Urothelium cell line (cell line): ENCODE measurements around the gene WDR18.

ENCODE experiments used
- DNase-seq: peaks from one replicate; pipeline ENCODE4 v3.0.0; 2011; ENCODE audit warnings: low spot score, mixed read lengths
- FAIRE-seq: peaks from 2 replicates; lab custom pipeline; 2011; peaks lifted over from hg19 to GRCh38; lab: Jason Lieb, UNC

Gene WDR18

DNA sequence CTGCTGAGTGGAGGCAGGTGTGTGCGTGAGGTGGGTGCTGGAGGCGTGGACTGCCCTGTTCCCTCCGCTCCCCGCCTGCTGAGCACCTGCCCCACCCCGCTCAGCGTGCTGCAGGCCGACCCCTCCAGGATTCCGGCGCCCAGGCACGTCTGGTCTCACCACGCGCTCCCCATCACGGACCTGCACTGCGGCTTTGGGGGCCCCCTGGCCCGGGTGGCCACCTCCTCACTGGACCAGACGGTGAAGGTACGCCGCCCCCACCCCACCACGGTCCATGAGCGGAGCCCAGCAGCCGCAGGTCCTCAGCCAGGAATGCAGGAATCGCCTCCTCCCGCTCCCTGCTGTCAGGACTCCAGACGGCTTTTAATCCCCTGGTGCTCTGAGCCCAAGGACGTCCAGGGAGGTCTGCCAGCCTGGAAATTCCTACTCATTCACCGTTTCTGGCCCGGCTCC, 6.0 kb downstream of the WDR18 start:
- no peak for FAIRE-seq

GRCh38 chr19:990746-991145, 6.6 kb downstream of the WDR18 start:
- FAIRE-seq (no peak), DNase-seq (no peak)

More for the DNA sequence above, 6.0 kb downstream of the WDR18 start:
- DNase-seq: no peak

- DNase-seq (peak; percentile 50), FAIRE-seq (no peak)
These were observed 7.2 kb downstream of the WDR18 start for GRCh38 chr19:991174-991931.

- no peak for FAIRE-seq
- DNase-seq: no peak
These were observed 8.0 kb downstream of the WDR18 start for GRCh38 chr19:991932-992669.

GRCh38 chr19:992670-993055, 8.5 kb downstream of the WDR18 start:
- no peak for FAIRE-seq
- DNase-seq: no peak

GRCh38 chr19:993361-993830, 9.3 kb downstream of the WDR18 start:
- FAIRE-seq: no peak
- DNase-seq: no peak

- FAIRE-seq: no peak
These were observed 9.8 kb downstream of the WDR18 start for GRCh38 chr19:993831-994393.

GRCh38 chr19:994516-994915, 10.4 kb downstream of the WDR18 start:
- DNase-seq: no peak
- FAIRE-seq: no peak

More at GRCh38 chr19:993831-994393, 9.8 kb downstream of the WDR18 start:
- DNase-seq: no peak

DNA sequence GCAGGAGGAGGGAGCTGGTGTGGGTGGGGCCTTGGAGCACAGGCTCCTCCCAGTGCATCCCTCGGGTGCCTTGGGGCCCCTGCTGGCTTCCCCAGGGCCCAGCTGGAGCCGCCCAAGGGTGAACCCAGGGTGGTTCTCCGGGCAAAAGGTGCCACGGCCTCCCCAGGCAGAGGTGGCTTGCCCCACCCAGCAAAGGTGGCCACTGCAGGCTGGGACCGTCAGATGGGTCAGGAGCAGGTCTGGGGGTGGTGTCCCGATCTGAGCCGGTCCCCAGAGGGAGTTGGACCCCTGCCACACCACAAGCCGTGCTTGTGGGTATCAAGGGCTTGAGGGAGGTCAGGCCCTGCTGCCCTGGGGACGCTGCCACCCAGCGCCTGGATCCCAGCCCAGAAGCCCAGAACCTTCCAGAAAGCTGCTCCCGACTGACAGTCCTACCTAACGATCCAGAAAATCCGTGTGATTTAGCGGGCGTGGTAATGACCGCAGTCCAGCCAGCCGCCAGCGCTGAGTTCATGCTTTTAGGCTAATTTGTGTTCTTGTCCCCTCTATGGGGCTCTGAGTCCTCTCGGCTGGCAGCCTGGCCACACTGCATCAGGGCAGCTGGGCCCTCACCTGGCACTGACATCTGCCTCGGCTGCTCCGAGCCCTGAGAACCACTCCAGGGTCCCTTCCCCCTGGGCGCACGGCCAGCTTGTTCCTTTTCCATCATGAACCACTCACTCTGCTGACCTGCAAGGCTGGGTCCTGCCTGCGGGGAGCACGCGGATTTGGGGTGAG, 11.1 kb downstream of the WDR18 start:
- DNase-seq (no peak), FAIRE-seq (no peak)

DNA sequence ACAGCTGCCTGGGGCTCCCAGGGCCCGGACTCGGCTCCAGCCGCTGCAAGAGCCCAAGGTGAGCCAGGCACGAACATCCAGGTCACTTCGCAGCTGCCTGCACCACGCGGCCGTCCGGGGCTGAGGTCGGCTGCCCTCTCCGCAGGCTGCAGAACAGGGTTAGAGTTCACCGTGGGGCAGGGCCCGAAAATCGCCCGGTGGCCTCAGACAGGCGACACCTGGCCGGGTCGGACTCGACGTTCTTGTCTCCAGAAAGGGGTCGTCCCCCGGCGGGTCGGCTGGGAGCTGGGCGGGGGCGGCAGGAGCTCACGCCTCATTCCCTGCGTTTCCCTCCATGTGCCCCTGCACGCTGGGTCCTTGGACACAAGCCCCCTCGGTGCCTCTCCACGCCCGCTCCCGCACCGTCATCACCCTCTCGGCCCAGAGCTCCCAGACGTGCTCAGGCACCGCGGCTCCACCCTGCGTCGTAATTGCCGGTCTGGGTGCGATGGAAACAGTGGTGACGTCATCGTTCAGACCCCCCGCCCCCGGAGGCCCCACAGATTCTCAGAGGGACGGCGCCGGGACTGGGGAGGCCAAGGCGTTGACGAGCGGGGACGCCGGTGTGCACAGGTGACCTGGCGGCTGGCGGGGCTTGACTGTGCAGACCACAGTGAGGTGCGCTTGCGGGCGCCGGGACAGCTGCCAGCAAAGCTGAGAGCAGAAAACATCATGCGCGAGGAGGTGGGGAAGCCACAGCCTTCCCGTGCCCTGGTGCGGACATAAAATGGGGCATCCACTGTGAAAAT, 12.1 kb downstream of the WDR18 start:
- DNase-seq (no peak), FAIRE-seq (no peak)

GRCh38 chr19:998064-998463, 13.9 kb downstream of the WDR18 start:
- no peak for FAIRE-seq
- no peak for DNase-seq

- no peak for DNase-seq
- no peak for FAIRE-seq
These were observed 15.2 kb downstream of the WDR18 start for GRCh38 chr19:999379-999719.

- DNase-seq (no peak), FAIRE-seq (no peak)
These were observed 15.9 kb downstream of the WDR18 start, which contains the start of gene GRIN3B for GRCh38 chr19:1000095-1000494. Gene GRIN3B (plus strand): TSS chr19:1000419. CDS start chr19:1000438, 19 bp downstream.

DNA sequence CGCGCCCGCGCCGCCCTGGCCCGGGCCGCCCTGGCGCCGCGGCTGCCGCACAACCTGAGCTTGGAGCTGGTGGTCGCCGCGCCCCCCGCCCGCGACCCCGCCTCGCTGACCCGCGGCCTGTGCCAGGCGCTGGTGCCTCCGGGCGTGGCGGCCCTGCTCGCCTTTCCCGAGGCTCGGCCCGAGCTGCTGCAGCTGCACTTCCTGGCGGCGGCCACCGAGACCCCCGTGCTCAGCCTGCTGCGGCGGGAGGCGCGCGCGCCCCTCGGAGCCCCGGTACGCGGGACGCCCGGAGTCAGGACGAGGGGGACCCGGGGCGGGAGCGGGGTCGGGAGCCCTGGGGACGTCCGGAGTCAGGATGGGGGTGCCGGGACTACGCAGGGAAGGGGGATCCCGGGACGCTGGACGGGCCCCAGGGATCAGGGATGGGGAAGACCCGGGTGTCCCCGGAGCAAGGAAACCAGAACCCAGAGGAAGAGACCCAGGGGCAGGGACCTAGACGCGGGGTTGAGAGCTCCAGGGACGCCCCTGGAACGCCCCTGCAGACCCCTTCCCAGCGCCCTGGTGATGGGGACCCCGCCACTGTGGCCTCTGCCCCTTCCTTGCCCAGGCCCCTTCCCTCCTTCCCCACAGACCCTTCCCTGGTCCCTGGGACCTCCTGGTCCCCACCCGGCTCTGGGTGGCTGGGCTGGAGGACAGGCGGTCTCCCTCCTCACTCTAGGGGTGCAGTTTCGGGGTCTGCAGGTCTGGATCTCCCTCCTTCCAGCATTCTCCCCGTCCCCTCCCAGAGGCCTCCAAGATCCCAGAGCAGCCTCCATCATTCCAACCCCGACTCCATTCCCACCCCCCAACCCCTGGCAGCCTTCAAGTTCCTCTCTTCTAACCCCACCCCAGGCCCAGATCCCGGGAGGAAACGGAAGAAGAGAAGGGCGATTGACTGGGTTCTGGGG, 16.7 kb downstream of the WDR18 start:
- no peak for DNase-seq
- no peak for FAIRE-seq

DNA sequence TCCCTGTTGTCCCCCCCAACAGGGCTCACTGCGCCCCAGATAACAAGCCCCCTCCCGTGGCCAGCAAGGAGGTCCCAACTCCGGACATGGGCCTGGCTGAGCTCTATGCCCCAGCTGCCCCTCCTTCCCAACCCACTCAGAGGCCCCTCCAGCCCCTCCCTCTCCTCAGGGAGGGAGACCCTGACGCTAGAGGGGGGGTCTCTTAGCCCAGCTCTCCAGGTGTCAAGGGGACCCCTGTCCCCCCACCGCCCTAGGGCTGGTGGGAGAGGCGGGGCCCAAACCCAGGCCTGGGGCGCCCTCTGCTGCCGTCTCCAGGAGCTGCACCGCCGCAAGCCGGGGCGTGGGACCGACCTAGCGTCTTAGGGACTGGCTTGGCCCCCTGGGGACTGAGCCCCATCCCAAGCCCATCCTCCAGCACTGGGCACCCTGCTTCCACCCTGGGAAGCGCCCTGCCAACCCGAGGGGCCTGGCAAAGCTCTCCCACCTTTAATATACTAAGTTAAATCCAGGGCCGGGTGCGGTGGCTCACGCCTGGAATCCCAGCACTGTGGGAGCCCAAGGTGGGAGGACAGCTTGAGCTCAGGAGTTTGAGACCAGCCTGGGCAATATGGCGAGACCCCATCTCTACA, 17.5 kb downstream of the WDR18 start:
- DNase-seq (peak; percentile 53), FAIRE-seq (no peak)

- FAIRE-seq (no peak), DNase-seq (no peak)
These were observed 18.5 kb downstream of the WDR18 start for GRCh38 chr19:1002600-1002999.

GRCh38 chr19:1003283-1003682, 19.1 kb downstream of the WDR18 start:
- no peak for FAIRE-seq
- no peak for DNase-seq

DNA sequence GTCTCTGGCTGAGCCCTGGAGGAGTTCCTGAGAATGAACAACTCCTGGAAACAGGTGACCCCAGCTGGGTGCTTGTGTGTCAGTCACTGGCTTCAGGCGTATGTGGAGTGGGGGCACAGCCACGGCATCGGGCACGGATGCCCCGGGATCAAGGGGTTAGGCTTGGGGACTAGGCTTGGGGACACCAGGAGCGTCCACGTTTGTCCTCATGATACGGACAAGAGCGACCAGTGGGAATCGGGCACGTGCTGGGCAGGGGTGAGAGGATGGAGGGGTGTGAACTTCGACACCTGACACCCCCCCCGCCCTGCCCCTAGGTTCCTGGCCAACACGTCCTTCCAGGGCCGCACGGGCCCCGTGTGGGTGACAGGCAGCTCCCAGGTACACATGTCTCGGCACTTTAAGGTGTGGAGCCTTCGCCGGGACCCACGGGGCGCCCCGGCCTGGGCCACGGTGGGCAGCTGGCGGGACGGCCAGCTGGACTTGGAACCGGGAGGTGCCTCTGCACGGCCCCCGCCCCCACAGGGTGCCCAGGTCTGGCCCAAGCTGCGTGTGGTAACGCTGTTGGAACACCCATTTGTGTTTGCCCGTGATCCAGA, 20.2 kb downstream of the WDR18 start:
- DNase-seq (no peak), FAIRE-seq (no peak)
